A549 (cell line): ENCODE data around the gene UBN1. TPM values are rescaled to one million over a fixed set of nuclear protein-coding genes. Genes with fewer than 3 reads are reported as not detected.

ENCODE experiments used
- ATAC-seq, 2 experiments: fragments of 200-7000 bp in 1 of 2; fragments of >200 bp in 1 of 2; cut with Nextera tagmentation in 1 of 2; cut with Tn5 transposase in 1 of 2; 3 replicates each; pipeline versions ENCODE4 v1.8.0 to v1.9.1; 2018 to 2020; ENCODE audit warnings: mild to moderate bottlenecking in 1 of 2, moderate library complexity in 1 of 2
- CTCF ChIA-PET: fragments of 300-600 bp; sonication (Branson Sonifier 250); formaldehyde crosslinking; extraction: SDS; loops from one replicate; lab custom pipeline; 2021; ENCODE audit warnings: antibody characterized with exemption, inconsistent platforms; lab: Yijun Ruan, JAX
- POLR2A ChIA-PET: fragments of 350-600 bp; formaldehyde crosslinking; extraction: SDS; loops from one replicate; lab custom pipeline; 2021; ENCODE audit warnings: antibody characterized with exemption, inconsistent platforms; lab: Yijun Ruan, JAX
- DNase-seq, 2 experiments: peaks; one replicate each; pipeline versions ENCODE4 v3.0.0 to v3.0.0-alpha.2; 2011 to 2016; ENCODE audit warnings: low read depth in 1 of 2, low spot score in 1 of 2
- FAIRE-seq: peaks from 2 replicates; lab custom pipeline; 2011; peaks lifted over from hg19 to GRCh38; lab: Jason Lieb, UNC
- H3K27ac ChIP-seq, 2 experiments: fragments of >200 bp; sonication (Bioruptor Twin); formaldehyde crosslinking; 3 replicates each; pipeline ENCODE4 v1.5.1; 2016 to 2017
- H3K4me1 ChIP-seq: fragments of >200 bp; sonication (Bioruptor Twin); formaldehyde crosslinking; 3 replicates; pipeline ENCODE4 v1.6.1; 2016
- H3K4me2 ChIP-seq: fragments of >200 bp; sonication (Bioruptor Twin); formaldehyde crosslinking; 3 replicates; pipeline ENCODE4 v1.6.1; 2016
- H3K4me3 ChIP-seq: fragments of >200 bp; sonication (Bioruptor Twin); formaldehyde crosslinking; 3 replicates; pipeline ENCODE4 v1.5.1; 2016
- H3K9me3 ChIP-seq: fragments of >200 bp; sonication (Bioruptor Twin); formaldehyde crosslinking; 3 replicates; pipeline ENCODE4 v1.6.1; 2016
- EHF ChIP-seq: fragments of 250-450 bp; sonication (Bioruptor Pico); IDR thresholded peaks from 2 replicates; pipeline ENCODE4 v1.5.0; 2020; ENCODE audit warnings: mild to moderate bottlenecking
- ESRRA ChIP-seq: fragments of 150-350 bp; IDR thresholded peaks from 2 replicates; pipeline ENCODE4 v1.6.1; 2014; ENCODE audit warnings: mild to moderate bottlenecking, low read length, borderline replicate concordance
- FOSB ChIP-seq: fragments of 250-450 bp; sonication (Bioruptor Pico); IDR thresholded peaks from 2 replicates; pipeline ENCODE4 v1.5.0; 2020; ENCODE audit warnings: mild to moderate bottlenecking, moderate library complexity
- FOSL2 ChIP-seq, 2 experiments: fragments of 450-650 bp in 1 of 2; fragments of >200 bp in 1 of 2; sonication (Bioruptor Twin) in 1 of 2; formaldehyde crosslinking; IDR thresholded peaks; 2 replicates each; pipeline versions ENCODE4 v1.5.0 to v1.6.1; 2016 to 2020; ENCODE audit warnings: mild to moderate bottlenecking in 1 of 2, moderate library complexity in 1 of 2
- JUN ChIP-seq, 2 experiments: fragments of >200 bp; sonication (Bioruptor Twin); formaldehyde crosslinking; IDR thresholded peaks; 2 replicates in 1 of 2; 3 replicates in 1 of 2; pipeline ENCODE4 v1.6.1; 2016 to 2017
- MYC ChIP-seq: IDR thresholded peaks from 2 replicates; pipeline ENCODE4 v1.6.1; 2012; ENCODE audit warnings: mild to moderate bottlenecking, inconsistent platforms, low read length, improper control_type of control experiment, borderline replicate concordance
- NFE2L2 ChIP-seq: fragments of 150-350 bp; conservative IDR thresholded peaks from 2 replicates; pipeline ENCODE4 v1.6.1; 2014; ENCODE audit warnings: low read length
- NPAS2 ChIP-seq: fragments of 250-450 bp; sonication (Bioruptor Pico); IDR thresholded peaks from 2 replicates; pipeline ENCODE4 v1.8.0; 2022; ENCODE audit warnings: mild to moderate bottlenecking, moderate library complexity, borderline replicate concordance
- NR3C1 ChIP-seq: fragments of >200 bp; sonication (Bioruptor Twin); formaldehyde crosslinking; IDR thresholded peaks from 3 replicates; pipeline ENCODE4 v1.6.1; 2017
- RCOR1 ChIP-seq: fragments of 150-350 bp; IDR thresholded peaks from 2 replicates; pipeline ENCODE4 v1.6.1; 2014; ENCODE audit warnings: antibody characterized with exemption, low read length, low read depth
- SMC3 ChIP-seq: fragments of >200 bp; sonication (Bioruptor Twin); formaldehyde crosslinking; IDR thresholded peaks from 3 replicates; pipeline ENCODE4 v1.6.1; 2018; ENCODE audit warnings: inconsistent platforms
- TFCP2L1 ChIP-seq: fragments of 250-450 bp; sonication (Bioruptor Pico); IDR thresholded peaks from 2 replicates; pipeline ENCODE4 v1.5.0; 2021; ENCODE audit warnings: mild to moderate bottlenecking
- ZNF302 ChIP-seq: fragments of 250-450 bp; sonication (Bioruptor Pico); IDR thresholded peaks from 2 replicates; pipeline ENCODE4 v1.9.0; 2021; ENCODE audit warnings: inconsistent platforms, mild to moderate bottlenecking, moderate library complexity
- WGBS: methylation state at CpG from one replicate; pipeline ENCODE4 v1.1.6; 2017; ENCODE audit errors: missing lambda C conversion rate; 5-methylcytosine and 5-hydroxymethylcytosine counted together
- polyA plus RNA-seq, 4 experiments: library from polyadenylated mRNA; depleted of rRNA in 3 of 4; stranded (reverse); fragments of >200 nt; fragmentation: RNase III in 1 of 4; extraction: RNeasy Plus Mini Kit Qiagen cat#74134 plus additional on column Dnase treatment in 1 of 4; gene quantifications; 2 replicates in 3 of 4; 3 replicates in 1 of 4; pipeline ENCODE4 v1.2.3, GENCODE V29; 2011 to 2017
- TF ChIP-seq, protein P1 (sequence below): fragments of 250-450 bp; sonication (Bioruptor Pico); IDR thresholded peaks from 2 replicates; pipeline ENCODE4 v1.5.0; 2020; ENCODE audit warnings: low read depth, mild to moderate bottlenecking, moderate library complexity
- TF ChIP-seq, protein P2 (sequence below): IDR thresholded peaks from 2 replicates; pipeline ENCODE4 v1.6.1; 2012; ENCODE audit warnings: low read depth, borderline replicate concordance
- TF ChIP-seq, protein P3 (sequence below): IDR thresholded peaks from 2 replicates; pipeline ENCODE4 v1.6.1; 2012
- TF ChIP-seq, protein P4 (sequence below): fragments of >200 bp; sonication (Bioruptor Twin); formaldehyde crosslinking; IDR thresholded peaks from 3 replicates; pipeline ENCODE4 v1.6.1; 2016

UBN1 gene
- polyA plus RNA-seq, 2 of the 4 experiments (the other 2 are of a cell fraction): 14.2 to 20.0 TPM

DNA sequence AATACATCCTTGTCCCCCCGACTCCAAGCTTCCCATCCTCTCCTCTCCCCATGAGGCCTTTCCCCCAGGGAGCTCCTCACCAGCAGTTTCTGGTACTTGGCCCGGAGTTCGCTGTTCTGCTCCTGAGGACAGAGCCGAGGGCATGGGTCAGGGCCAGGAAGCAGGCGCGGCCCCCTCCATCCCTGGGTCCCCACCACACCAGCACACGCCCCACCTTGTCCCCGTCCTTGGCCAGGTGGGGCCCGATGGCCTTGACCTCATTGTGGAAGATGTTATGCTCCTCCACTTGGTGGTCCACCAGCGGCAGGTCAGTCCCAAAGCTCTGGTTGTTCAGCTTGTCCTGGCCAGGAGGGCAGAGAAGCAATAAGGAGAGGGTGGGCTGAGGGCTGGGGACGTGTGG is 53.5 kb downstream of the UBN1 start:
- FAIRE-seq: no peak
- WGBS: 85% methylated on average over 10 of the region's 11 CpGs
- ATAC-seq: no peak
- Histone ChIP-seq H3K4me3 (no peak overlapping the region), H3K4me1 (no peaks in the 10 kb centered on the region), H3K9me3 (no peaks in the 10 kb centered on the region), H3K27ac (no peak overlapping the region), H3K4me2 (no peak overlapping the region)
- DNase-seq: no peak
- CTCF ChIA-PET: interaction anchor here (0.6 to 1.4 kb wide), 2 partner anchors 28 to 49 kb away, joined by 3 read pairs; no protein-coding TSS in a partner anchor
- POLR2A ChIA-PET: no interaction called here
- TF ChIP-seq JUN (IDR thresholded peaks at IDR 0.05) (no peak), FOSB (CRISPR knock-in tag) (no peak), EHF (CRISPR knock-in tag) (no peak), ESRRA (no peak), SMC3 (no peak), TFCP2L1 (CRISPR knock-in tag) (no peak), RCOR1 (no peak), NFE2L2 (no peak)
- TF ChIP-seq, protein P1, sequence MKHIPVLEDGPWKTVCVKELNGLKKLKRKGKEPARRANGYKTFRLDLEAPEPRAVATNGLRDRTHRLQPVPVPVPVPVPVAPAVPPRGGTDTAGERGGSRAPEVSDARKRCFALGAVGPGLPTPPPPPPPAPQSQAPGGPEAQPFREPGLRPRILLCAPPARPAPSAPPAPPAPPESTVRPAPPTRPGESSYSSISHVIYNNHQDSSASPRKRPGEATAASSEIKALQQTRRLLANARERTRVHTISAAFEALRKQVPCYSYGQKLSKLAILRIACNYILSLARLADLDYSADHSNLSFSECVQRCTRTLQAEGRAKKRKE (CRISPR knock-in tag): no peak

DNA sequence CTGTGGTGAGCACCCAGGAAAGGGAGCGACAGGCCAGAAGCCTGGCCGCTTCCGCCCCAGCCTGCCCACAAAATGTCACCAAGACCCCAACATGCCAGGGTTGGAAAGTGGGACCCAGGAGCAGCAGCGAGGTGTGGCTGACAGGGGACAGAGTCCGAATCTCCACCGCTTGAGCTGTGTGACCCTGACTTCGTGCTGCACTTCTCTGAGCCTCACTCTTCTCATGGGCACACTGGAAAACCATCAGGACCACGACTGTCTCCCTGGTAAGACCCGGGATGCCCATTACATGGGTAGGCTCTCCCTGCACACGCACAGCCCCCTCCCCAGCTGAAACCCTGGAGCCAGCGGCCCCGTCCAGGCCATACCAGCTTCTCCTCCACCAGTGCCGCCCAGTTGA is 54.8 kb downstream of the UBN1 start:
- WGBS: 78% methylated on average over 13 of the region's 13 CpGs
- ChIA-PET CTCF (interaction anchor here (1.1 to 1.3 kb wide), 2 partner anchors 9 to 11 kb away, joined by 3 to 4 read pairs; no protein-coding TSS in a partner anchor), POLR2A (no interaction called here)
- TF ChIP-seq EHF (CRISPR knock-in tag): no peak
- TF ChIP-seq, protein P1 (CRISPR knock-in tag): no peak
- no peak for TF ChIP-seq NPAS2 (CRISPR knock-in tag)
- TF ChIP-seq, protein P2, sequence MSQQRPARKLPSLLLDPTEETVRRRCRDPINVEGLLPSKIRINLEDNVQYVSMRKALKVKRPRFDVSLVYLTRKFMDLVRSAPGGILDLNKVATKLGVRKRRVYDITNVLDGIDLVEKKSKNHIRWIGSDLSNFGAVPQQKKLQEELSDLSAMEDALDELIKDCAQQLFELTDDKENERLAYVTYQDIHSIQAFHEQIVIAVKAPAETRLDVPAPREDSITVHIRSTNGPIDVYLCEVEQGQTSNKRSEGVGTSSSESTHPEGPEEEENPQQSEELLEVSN: no peak
- no peak for TF ChIP-seq NR3C1
- no peak overlapping the region for H3K27ac ChIP-seq
- no peaks in the 10 kb centered on the region for H3K4me1 ChIP-seq
- FAIRE-seq: no peak
- no peak overlapping the region for H3K4me3 ChIP-seq
- no peaks in the 10 kb centered on the region for H3K9me3 ChIP-seq
- no peak overlapping the region for H3K4me2 ChIP-seq
- no peak for DNase-seq
- no peak for ATAC-seq

DNA sequence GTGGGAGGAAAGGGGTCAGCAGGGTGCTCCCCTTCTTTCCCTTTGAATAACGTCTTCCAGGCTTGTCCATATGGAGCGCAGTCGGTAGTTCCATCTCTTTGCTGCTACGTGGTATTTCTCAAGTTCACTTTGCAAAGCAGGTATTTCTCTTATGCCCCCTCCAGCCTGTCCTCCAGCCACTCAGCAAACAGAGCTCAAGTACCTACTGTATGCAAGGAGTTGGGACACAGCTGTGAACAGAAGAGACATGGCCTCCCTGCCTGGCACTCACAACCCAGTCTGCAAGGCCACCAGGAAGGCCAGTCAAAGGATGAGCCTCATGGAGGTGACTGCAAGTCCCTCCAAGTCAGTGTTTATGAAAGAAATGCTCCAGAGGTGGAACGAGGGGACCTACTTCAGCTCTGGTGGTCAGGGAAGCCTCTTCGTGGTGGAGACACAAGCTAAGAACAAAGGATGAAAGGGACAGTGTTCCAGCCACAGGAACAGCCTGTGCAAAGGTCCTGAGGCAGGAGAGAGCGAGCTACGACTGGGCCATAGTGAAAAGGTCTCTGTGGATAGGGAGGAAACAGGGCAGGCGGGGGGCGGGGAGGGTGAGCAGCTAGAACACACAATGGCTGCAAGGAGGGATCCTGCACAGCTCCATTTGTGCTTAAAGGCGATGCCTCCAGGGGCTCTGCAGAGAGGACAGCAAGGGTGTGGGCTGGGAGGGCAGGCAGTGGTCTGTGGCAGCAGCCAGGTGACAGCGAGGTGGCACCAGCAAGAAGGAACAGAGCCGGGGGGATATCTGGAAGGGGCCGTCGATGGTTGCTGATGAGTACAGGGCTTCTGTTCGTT is 57.0 kb downstream of the UBN1 start:
- Histone ChIP-seq H3K4me3 (no peak overlapping the region), H3K4me2 (no peak overlapping the region), H3K4me1 (no peaks in the 10 kb centered on the region), H3K27ac (no peak overlapping the region), H3K9me3 (no peaks in the 10 kb centered on the region)
- TF ChIP-seq, protein P3, sequence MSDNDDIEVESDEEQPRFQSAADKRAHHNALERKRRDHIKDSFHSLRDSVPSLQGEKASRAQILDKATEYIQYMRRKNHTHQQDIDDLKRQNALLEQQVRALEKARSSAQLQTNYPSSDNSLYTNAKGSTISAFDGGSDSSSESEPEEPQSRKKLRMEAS: no peak
- TF ChIP-seq FOSL2 (IDR thresholded peaks at IDR 0.05) (no peak), FOSL2 (CRISPR knock-in tag; IDR thresholded peaks at IDR 0.05) (no peak), MYC (no peak), NPAS2 (CRISPR knock-in tag) (no peak), ZNF302 (CRISPR knock-in tag) (no peak)
- TF ChIP-seq, protein P4, sequence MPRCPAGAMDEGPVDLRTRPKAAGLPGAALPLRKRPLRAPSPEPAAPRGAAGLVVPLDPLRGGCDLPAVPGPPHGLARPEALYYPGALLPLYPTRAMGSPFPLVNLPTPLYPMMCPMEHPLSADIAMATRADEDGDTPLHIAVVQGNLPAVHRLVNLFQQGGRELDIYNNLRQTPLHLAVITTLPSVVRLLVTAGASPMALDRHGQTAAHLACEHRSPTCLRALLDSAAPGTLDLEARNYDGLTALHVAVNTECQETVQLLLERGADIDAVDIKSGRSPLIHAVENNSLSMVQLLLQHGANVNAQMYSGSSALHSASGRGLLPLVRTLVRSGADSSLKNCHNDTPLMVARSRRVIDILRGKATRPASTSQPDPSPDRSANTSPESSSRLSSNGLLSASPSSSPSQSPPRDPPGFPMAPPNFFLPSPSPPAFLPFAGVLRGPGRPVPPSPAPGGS: no peak
- no peak for DNase-seq
- POLR2A ChIA-PET: no interaction called here
- no peak for FAIRE-seq
- no peak; a peak in 1 of 6 replicates for ATAC-seq
- WGBS: 74% methylated on average over 16 of the region's 16 CpGs
- CTCF ChIA-PET: no interaction called here
